GM12878 (cell line): ENCODE results near the gene NID1. TPM values are rescaled to one million over a fixed set of nuclear protein-coding genes. Genes with fewer than 3 reads are reported as not detected.
A peak's percentile ranks its signal among the peaks of the same experiment; 100 is the strongest.

ENCODE experiments used
- ATAC-seq: fragments of 200-7000 bp; cut with Tn5 transposase; 3 replicates; pipeline ENCODE4 v1.9.1; 2020; ENCODE audit warnings: mild to moderate bottlenecking, moderate library complexity
- BruUV-seq: library from RNA; stranded (reverse); fragments of 400-500 nt; replicated peaks from 2 replicates; lab custom pipeline; 2021; lab: Mats Ljungman, UMichigan
- CTCF ChIA-PET: fragments of 300-600 bp; sonication (Branson Sonifier 250); formaldehyde crosslinking; extraction: SDS; loops from one replicate; lab custom pipeline; 2021; ENCODE audit warnings: inconsistent platforms; lab: Yijun Ruan, JAX
- POLR2A ChIA-PET: fragments of 350-600 bp; formaldehyde crosslinking; extraction: SDS; loops from one replicate; lab custom pipeline; 2021; ENCODE audit warnings: inconsistent platforms; lab: Charles Lee
- RAD21 ChIA-PET: fragments of 300-600 bp; sonication (Branson Sonifier 250); formaldehyde crosslinking; loops from one replicate; lab custom pipeline; 2023; ENCODE audit warnings: antibody characterized with exemption; ENCODE audit not compliant: unreplicated experiment; lab: Charles Lee
- SMC1A ChIA-PET: fragments of 300-600 bp; sonication (Branson Sonifier 250); formaldehyde crosslinking; loops from one replicate; lab custom pipeline; 2023; ENCODE audit not compliant: unreplicated experiment, uncharacterized antibody; lab: Charles Lee
- DNase-seq: peaks from one replicate; pipeline ENCODE4 v3.0.0-alpha.2; 2011; ENCODE audit warnings: low read depth, low spot score
- FAIRE-seq: peaks from 3 replicates; lab custom pipeline; 2011; peaks lifted over from hg19 to GRCh38; lab: Jason Lieb, UNC
- H2AFZ ChIP-seq: 2 replicates; pipeline ENCODE4 v1.6.0; 2011; ENCODE audit warnings: low read depth, low read length, control low read depth; ENCODE audit not compliant: control insufficient read depth
- H3K27ac ChIP-seq: 2 replicates; pipeline ENCODE4 v1.5.1; 2011; ENCODE audit warnings: control low read depth; ENCODE audit not compliant: control insufficient read depth, insufficient read depth
- H3K27me3 ChIP-seq, 2 experiments: replicated peaks in 1 of 2; 2 replicates each; pipeline versions ENCODE4 v1.6.0 to v1.6.1; 2011; ENCODE audit warnings: low read length in 1 of 2; ENCODE audit not compliant: control insufficient read depth in 2 of 2, insufficient read depth in 2 of 2
- H3K36me3 ChIP-seq, 2 experiments: 2 replicates each; pipeline ENCODE4 v1.5.1; 2011; ENCODE audit warnings: low read length in 1 of 2; ENCODE audit not compliant: control insufficient read depth in 2 of 2, insufficient read depth in 2 of 2
- H3K4me1 ChIP-seq: 2 replicates; pipeline ENCODE4 v1.6.1; 2011; ENCODE audit warnings: mild to moderate bottlenecking, low read length, moderate library complexity, mixed read lengths; ENCODE audit not compliant: control insufficient read depth, insufficient read depth
- H3K4me2 ChIP-seq: 2 replicates; pipeline ENCODE4 v1.6.0; 2011; ENCODE audit warnings: control low read depth; ENCODE audit not compliant: control insufficient read depth, insufficient read depth
- H3K4me3 ChIP-seq: fragments of 200-600 bp; sonication (generic); 2 replicates; pipeline ENCODE4 v1.5.1; 2016
- H3K79me2 ChIP-seq: 2 replicates; pipeline ENCODE4 v1.6.0; 2011; ENCODE audit warnings: low read length; ENCODE audit not compliant: control insufficient read depth, insufficient read depth
- H3K9ac ChIP-seq: 2 replicates; pipeline ENCODE4 v1.8.0; 2011; ENCODE audit warnings: low read length, control low read depth, mixed read lengths; ENCODE audit not compliant: control insufficient read depth, insufficient read depth
- H3K9me3 ChIP-seq: replicated peaks from 3 replicates; pipeline ENCODE4 v1.5.1; 2011; ENCODE audit warnings: mild to moderate bottlenecking, low read length; ENCODE audit not compliant: control insufficient read depth, insufficient read depth
- H4K20me1 ChIP-seq: 2 replicates; pipeline ENCODE4 v1.6.0; 2011; ENCODE audit not compliant: control insufficient read depth, insufficient read depth
- ATF2 ChIP-seq: IDR thresholded peaks from 2 replicates; pipeline ENCODE4 v1.6.1; 2012; ENCODE audit warnings: low read length, inconsistent platforms
- BHLHE40 ChIP-seq, 2 experiments: fragments of 450-650 bp in 1 of 2; IDR thresholded peaks; 2 replicates each; pipeline ENCODE4 v1.6.1; 2011 to 2017; ENCODE audit warnings: low read depth in 2 of 2, borderline replicate concordance in 1 of 2, improper control_type of control experiment in 1 of 2, low read length in 1 of 2, mild to moderate bottlenecking in 1 of 2
- BMI1 ChIP-seq: fragments of 450-650 bp; IDR thresholded peaks from 2 replicates; pipeline ENCODE4 v1.6.1; 2016; ENCODE audit warnings: mild to moderate bottlenecking, moderate library complexity, borderline replicate concordance
- CREM ChIP-seq: IDR thresholded peaks from 2 replicates; pipeline ENCODE4 v1.6.1; 2014; ENCODE audit warnings: antibody characterized with exemption, low read depth
- EGR1 ChIP-seq, 2 experiments: IDR thresholded peaks; 1 replicate in 1 of 2; 2 replicates in 1 of 2; pipeline ENCODE4 v1.6.1; 2011 to 2012; ENCODE audit warnings: low read depth in 2 of 2, low read length in 2 of 2, borderline replicate concordance in 1 of 2, mild to moderate bottlenecking in 1 of 2, moderate library complexity in 1 of 2
- EP300 ChIP-seq, 2 experiments: fragments of 150-350 bp in 1 of 2; IDR thresholded peaks; 2 replicates each; pipeline ENCODE4 v1.6.1; 2011 to 2012; ENCODE audit warnings: low read depth in 2 of 2, low read length in 2 of 2, borderline replicate concordance in 1 of 2, improper control_type of control experiment in 1 of 2, inconsistent platforms in 1 of 2; ENCODE audit not compliant: control insufficient read depth in 1 of 2
- HDGF ChIP-seq: fragments of 450-650 bp; IDR thresholded peaks from 2 replicates; pipeline ENCODE4 v1.6.1; 2016; ENCODE audit warnings: antibody characterized with exemption
- IKZF2 ChIP-seq, 2 experiments: fragments of 450-650 bp; IDR thresholded peaks; 2 replicates each; pipeline ENCODE4 v1.6.1; 2017; ENCODE audit warnings: mild to moderate bottlenecking in 2 of 2, moderate library complexity in 2 of 2
- IRF4 ChIP-seq: IDR thresholded peaks from 2 replicates; pipeline ENCODE4 v1.6.1; 2011; ENCODE audit warnings: low read depth, low read length
- JUNB ChIP-seq: IDR thresholded peaks from 2 replicates; pipeline ENCODE4 v1.6.1; 2016; ENCODE audit warnings: antibody characterized with exemption, mild to moderate bottlenecking
- NBN ChIP-seq: fragments of 450-650 bp; IDR thresholded peaks from 2 replicates; pipeline ENCODE4 v1.6.1; 2016
- NR2F1 ChIP-seq: fragments of 450-650 bp; conservative IDR thresholded peaks from 2 replicates; pipeline ENCODE4 v1.6.1; 2017; ENCODE audit warnings: mild to moderate bottlenecking
- NRF1 ChIP-seq: conservative IDR thresholded peaks from 2 replicates; pipeline ENCODE4 v1.6.1; 2011; ENCODE audit warnings: mild to moderate bottlenecking, low read depth, low read length, improper control_type of control experiment
- PAX8 ChIP-seq: fragments of 450-650 bp; IDR thresholded peaks from 2 replicates; pipeline ENCODE4 v1.6.1; 2017; ENCODE audit warnings: mild to moderate bottlenecking, moderate library complexity
- PKNOX1 ChIP-seq: fragments of 450-650 bp; IDR thresholded peaks from 2 replicates; pipeline ENCODE4 v1.6.1; 2016; ENCODE audit warnings: mild to moderate bottlenecking
- POLR2AphosphoS2 ChIP-seq: IDR thresholded peaks from 2 replicates; pipeline ENCODE4 v1.6.1; 2011; ENCODE audit warnings: low read depth, mild to moderate bottlenecking, low read length, improper control_type of control experiment, moderate library complexity
- POLR2AphosphoS5 ChIP-seq: IDR thresholded peaks from 2 replicates; pipeline ENCODE4 v1.6.1; 2011; ENCODE audit warnings: mild to moderate bottlenecking, low read length, inconsistent platforms
- RBBP5 ChIP-seq: fragments of 200-600 bp; sonication (generic); conservative IDR thresholded peaks from 2 replicates; pipeline ENCODE4 v1.6.1; 2016
- RUNX3 ChIP-seq: IDR thresholded peaks from 2 replicates; pipeline ENCODE4 v1.6.1; 2012; ENCODE audit warnings: low read length, inconsistent platforms
- SREBF2 ChIP-seq: IDR thresholded peaks from 2 replicates; pipeline ENCODE4 v1.6.1; 2012; ENCODE audit warnings: mild to moderate bottlenecking, low read length
- TAF1 ChIP-seq: IDR thresholded peaks from 2 replicates; pipeline ENCODE4 v1.6.1; 2011; ENCODE audit warnings: mild to moderate bottlenecking, low read depth, low read length, borderline replicate concordance
- TARDBP ChIP-seq: IDR thresholded peaks from 2 replicates; pipeline ENCODE4 v1.6.1; 2016; ENCODE audit warnings: borderline replicate concordance
- TCF12 ChIP-seq: IDR thresholded peaks from 2 replicates; pipeline ENCODE4 v1.6.1; 2011; ENCODE audit warnings: low read depth, mild to moderate bottlenecking, low read length
- YBX1 ChIP-seq: fragments of 450-650 bp; IDR thresholded peaks from 2 replicates; pipeline ENCODE4 v1.6.1; 2016; ENCODE audit warnings: antibody characterized with exemption
- WGBS: methylation state at CpG from one replicate; pipeline ENCODE4 v1.1.6; 2016; ENCODE audit warnings: low lambda C conversion rate; ENCODE audit not compliant: insufficient replicate concordance, insufficient coverage; ENCODE audit errors: missing lambda C conversion rate; 5-methylcytosine and 5-hydroxymethylcytosine counted together
- in situ Hi-C: fragments of 300-500 bp; cut with MboI; formaldehyde crosslinking; loops from 9 replicates; pipeline ENCODE4 v1.14.3; 2018; ENCODE audit warnings: mixed read lengths
- intact Hi-C: fragments of 100-400 bp; cut with micrococcal nuclease; formaldehyde crosslinking; loops from one replicate; pipeline ENCODE4 v1.14.2; 2022; ENCODE audit not compliant: unreplicated experiment
- polyA plus RNA-seq, 11 experiments: library from polyadenylated mRNA; depleted of rRNA in 4 of 11; unstranded in 6 of 11; stranded (reverse) in 5 of 11; fragments of >200 nt; fragmentation: Nextera tagmentation in 4 of 11; fragmentation: Illumina TruSeq in 1 of 11; extraction: Ambion mirVana in 4 of 11; extraction: Trizol in 1 of 11; gene quantifications; 1 replicate in 1 of 11; 2 replicates in 10 of 11; pipeline versions ENCODE4 v1.2.1 to v1.2.3, GENCODE V29; 2011 to 2016; ENCODE audit warnings: inconsistent platforms in 2 of 11, missing spikeins in 2 of 11, low read depth in 1 of 11
- total RNA-seq, 4 experiments: library from RNA; depleted of rRNA in 3 of 4; stranded (reverse); fragments of >200 nt in 3 of 4; fragmentation: Illumina TruSeq in 1 of 4; extraction: Trizol in 1 of 4; gene quantifications; 2 replicates each; pipeline versions ENCODE4 v1.2.1 to v1.2.3, GENCODE V29; 2013 to 2021

NID1 gene
- total and polyA plus RNA-seq, 10 of the 15 experiments (the other 5 are each of a cell fraction or from before 2014, with no cell fraction given) = 4.2 to 25.7 (median 11.3) TPM

GRCh38 chr1:235932090-235932510 is 132.8 kb downstream of the NID1 start:
- FAIRE-seq = no peak
- ChIA-PET CTCF (interaction anchor here (0.8 to 2.0 kb wide), 11 partner anchors 8 to 427 kb away, joined by 3 to 5 read pairs (median 3); partner anchors contain the start of gene B3GALNT2), POLR2A (interaction anchor here (0.6 to 1.5 kb wide), 5 partner anchors 15 to 62 kb away, joined by 3 to 6 read pairs (median 4); no protein-coding TSS in a partner anchor), SMC1A (interaction anchor here (1.0 to 3.7 kb wide), 13 partner anchors 8 to 88 kb away, joined by 3 to 19 read pairs (median 4); no protein-coding TSS in a partner anchor), RAD21 (interaction anchor here (0.7 to 3.2 kb wide), 6 partner anchors 40 to 89 kb away, joined by 3 to 14 read pairs (median 4); partner anchors contain the start of gene LYST)
- Histone ChIP-seq H3K4me1 (peaks cover 18% of the 10 kb centered on the region), H2AFZ (no peak overlapping the region), H3K9ac (no peak overlapping the region), H3K4me3 (no peak overlapping the region), H4K20me1 (no peaks in the 10 kb centered on the region), H3K36me3 (no peaks in the 10 kb centered on the region), H3K9me3 (no peaks in the 10 kb centered on the region; the same call in 2 of the 3 replicates), H3K27ac (no peak overlapping the region), H3K79me2 (no peaks in the 10 kb centered on the region), H3K27me3 (no peaks in the 10 kb centered on the region), H3K4me2 (peak overlapping the region; percentile 28)
- DNase-seq = no peak
- intact Hi-C loops = loop anchor here (5.0 kb wide), 1 partner anchor 45 kb away; no protein-coding TSS in a partner anchor
- peak; percentile 64 for ATAC-seq
- no TSS peak for BruUV-seq
- WGBS = 2% methylated on average over 8 of the region's 8 CpGs
- in situ Hi-C loops = no loop called here
- no peak for TF ChIP-seq PAX8
- no peak for TF ChIP-seq NBN
- peak; percentile 42 for TF ChIP-seq JUNB
- TF ChIP-seq NRF1 = no peak
- TF ChIP-seq RUNX3 = peak; percentile 73
- TF ChIP-seq TAF1 = no peak
- TF ChIP-seq TCF12 = 0 out of 2 replicates have a peak, but pooled peaks have one; percentile 41
- TF ChIP-seq IRF4 = no peak
- TF ChIP-seq IKZF2 (IDR thresholded peaks at IDR 0.05) = 0 out of 4 replicates have a peak, but pooled peaks have one; percentile 16 to 19
- TF ChIP-seq EP300 (IDR thresholded peaks at IDR 0.05; ENCODE audit: borderline replicate concordance in 1 of 2, control insufficient read depth in 1 of 2, low read depth in 2 of 2, low read length in 2 of 2) = no peak
- no peak for TF ChIP-seq TARDBP
- no peak for TF ChIP-seq CREM
- TF ChIP-seq POLR2AphosphoS5 = no peak
- TF ChIP-seq RBBP5 = no peak
- no peak for TF ChIP-seq HDGF
- no peak for TF ChIP-seq NR2F1
- TF ChIP-seq SREBF2 = no peak
- no peak for TF ChIP-seq BHLHE40 (IDR thresholded peaks at IDR 0.05; ENCODE audit: borderline replicate concordance in 1 of 2, low read depth in 2 of 2, low read length in 1 of 2)
- TF ChIP-seq PKNOX1 = no peak
- no peak for TF ChIP-seq EGR1 (IDR thresholded peaks at IDR 0.05; ENCODE audit: borderline replicate concordance in 1 of 2, low read depth in 2 of 2, low read length in 2 of 2)
- no peak for TF ChIP-seq BMI1
- TF ChIP-seq POLR2AphosphoS2 = no peak
- no peak for TF ChIP-seq YBX1
- no peak for TF ChIP-seq ATF2
